GM18511 (cell line): ENCODE data around the gene PRPF4.
"Not testable (repeated sequence)": the region's sequence is repeated elsewhere in the genome, so short reads cannot be mapped to it uniquely, and the experiment has no call there.

ENCODE experiments used
- ATAC-seq: cut with Tn5 transposase; IDR thresholded peaks from one replicate; pipeline ENCODE4 v1.9.1; 2021; ENCODE audit warnings: mild to moderate bottlenecking, moderate library complexity; ENCODE audit not compliant: unreplicated experiment

PRPF4 gene

GRCh38 chr9:113267911-113268566 is 7.4 kb upstream of the PRPF4 start:
- ATAC-seq, result no peak

- ATAC-seq, result no peak
These were observed 6.1 kb upstream of the PRPF4 start for GRCh38 chr9:113269355-113269754.

GRCh38 chr9:113269871-113270270 is 5.6 kb upstream of the PRPF4 start:
- ATAC-seq, result no peak

DNA sequence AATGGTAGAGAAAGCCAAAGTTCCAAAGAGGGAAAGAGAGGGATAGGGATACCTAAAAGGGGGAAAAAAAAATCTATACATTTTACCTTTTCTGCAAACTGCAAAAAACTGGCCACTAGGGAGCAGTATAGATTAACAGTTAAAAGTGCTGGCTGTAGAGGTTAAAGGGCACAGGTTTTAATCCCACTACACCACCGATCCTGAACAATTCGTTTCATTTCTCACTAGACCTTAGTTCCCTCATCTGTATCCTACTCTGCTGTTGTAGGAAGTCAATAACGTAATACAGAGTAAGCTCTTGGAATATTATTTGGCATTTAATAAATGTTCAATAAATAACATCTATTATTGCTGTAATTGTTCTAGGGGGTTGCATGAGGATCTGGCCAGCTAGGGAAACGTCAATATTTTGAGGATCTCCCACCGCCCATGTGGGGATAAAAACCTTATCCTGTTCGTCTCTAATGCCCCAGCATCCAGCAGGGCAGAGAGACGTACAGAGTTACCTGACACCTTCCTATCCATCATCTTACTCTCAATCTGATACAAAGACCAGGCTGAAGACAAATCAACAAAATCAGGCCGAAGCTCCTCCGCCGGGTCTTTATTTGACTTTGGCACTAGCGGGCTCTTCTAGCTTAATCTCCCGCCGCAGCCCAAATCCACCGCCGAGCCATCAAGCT is 843 bp upstream of the PRPF4 start:
- ATAC-seq, result peak; percentile 4

- no peak for ATAC-seq
These were observed 3.4 kb downstream of the PRPF4 start for GRCh38 chr9:113278840-113279239.

DNA sequence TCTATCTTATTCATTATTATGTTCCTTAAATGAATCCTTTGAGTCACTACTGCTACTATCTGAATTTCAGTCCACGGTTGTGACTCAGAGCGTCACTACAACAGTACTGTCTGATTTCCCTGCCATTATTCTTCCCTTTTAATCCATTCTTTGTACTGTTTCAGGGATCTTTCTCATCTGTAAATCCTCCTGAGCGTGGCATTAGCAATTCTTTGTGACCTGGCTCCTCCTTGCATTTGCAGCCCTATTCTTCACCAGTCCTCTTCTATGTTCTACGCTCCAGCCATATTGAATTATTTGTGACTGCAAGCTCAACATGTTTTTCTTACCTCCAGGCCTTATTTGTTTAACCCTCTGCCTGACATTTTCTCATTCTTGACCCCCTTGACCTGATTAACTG is 5.9 kb downstream of the PRPF4 start:
- ATAC-seq, result no peak

DNA sequence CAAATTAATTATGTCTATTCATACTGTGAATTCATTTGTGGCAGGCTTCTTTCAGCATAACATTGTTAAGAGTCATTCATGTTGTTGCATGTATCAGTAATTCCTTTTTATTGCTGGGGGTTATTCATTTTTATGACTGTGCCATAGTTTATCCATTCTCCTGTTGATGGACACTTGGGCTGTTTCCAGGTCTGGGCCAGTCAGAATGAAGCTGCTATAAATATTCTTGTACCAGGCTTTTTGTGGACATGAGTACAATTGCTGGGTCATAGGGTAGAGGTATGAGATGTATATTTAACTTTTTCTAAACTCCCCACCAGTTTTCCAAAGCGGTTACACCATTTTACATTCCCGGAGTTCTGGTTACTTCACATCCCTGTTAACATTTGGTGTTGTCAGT is 13.6 kb downstream of the PRPF4 start:
- ATAC-seq, result no peak

DNA sequence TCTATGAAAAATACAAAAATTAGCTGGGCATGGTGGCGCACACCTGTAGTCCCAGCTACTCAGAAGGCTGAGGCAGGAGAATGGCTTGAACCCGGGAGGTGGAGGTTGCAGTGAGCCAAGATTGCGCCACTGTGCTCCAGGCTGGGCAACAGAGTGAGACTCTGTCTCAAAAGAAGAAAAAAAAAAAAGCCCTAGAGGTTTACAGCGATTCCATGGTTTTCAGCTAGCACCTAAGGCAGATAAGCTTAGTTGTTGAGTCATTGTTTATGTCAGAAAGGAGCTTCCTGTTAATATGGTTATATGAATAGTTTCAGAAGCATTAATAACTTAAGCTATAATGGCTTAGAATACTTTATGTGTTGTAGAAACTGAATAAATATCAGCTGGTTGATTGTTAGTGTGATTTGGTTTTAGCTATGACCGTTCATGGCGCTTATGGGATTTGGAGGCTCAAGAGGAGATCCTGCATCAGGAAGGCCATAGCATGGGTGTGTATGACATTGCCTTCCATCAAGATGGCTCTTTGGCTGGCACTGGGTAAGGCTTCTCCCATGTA is 14.7 kb downstream of the PRPF4 start:
- ATAC-seq, result no peak

- no peak for ATAC-seq
These were observed 17.9 kb downstream of the PRPF4 start for GRCh38 chr9:113293285-113293878.

DNA sequence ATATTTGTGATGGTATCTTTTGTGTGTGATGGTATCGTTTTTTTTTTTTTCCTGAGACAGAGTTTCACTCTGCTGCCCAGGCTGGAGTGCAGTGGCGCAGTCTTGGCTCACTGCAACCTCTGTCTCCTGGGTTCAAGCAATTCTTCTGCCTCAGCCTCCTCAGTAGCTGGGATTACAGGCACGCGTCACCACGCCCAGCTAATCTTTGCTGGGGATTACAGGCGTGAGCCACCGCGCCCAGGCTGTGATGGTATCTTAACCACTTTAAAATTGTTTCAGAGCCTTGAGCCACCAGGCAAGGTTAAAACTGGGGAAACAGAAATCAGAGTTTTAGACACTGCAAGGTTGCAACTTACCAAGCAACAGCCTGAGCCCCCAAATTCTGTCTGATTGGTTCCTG is 20.8 kb downstream of the PRPF4 start:
- not testable (repeated sequence) for ATAC-seq

GRCh38 chr9:113296796-113297558 is 21.5 kb downstream of the PRPF4 start:
- no peak for ATAC-seq

DNA sequence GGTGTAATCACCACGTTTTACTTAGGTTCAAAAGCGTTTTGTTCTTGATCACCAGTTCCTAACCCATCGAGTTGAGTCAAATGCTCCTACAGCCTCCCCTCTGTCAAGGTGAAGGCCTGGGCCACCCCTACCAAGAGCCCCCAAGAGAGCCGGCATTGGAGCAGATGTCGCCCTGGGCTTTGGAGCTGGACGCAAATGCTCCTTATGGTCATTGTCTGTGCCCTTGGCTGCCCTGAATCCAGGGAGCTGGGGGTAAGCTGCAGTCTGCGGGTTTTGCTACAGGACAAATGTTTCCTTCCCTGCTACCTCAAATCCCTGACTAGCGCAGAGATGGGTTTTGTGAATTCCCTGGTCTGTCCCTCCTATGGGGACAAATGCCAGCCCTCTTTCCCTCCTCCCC is 22.9 kb downstream of the PRPF4 start:
- no peak for ATAC-seq

DNA sequence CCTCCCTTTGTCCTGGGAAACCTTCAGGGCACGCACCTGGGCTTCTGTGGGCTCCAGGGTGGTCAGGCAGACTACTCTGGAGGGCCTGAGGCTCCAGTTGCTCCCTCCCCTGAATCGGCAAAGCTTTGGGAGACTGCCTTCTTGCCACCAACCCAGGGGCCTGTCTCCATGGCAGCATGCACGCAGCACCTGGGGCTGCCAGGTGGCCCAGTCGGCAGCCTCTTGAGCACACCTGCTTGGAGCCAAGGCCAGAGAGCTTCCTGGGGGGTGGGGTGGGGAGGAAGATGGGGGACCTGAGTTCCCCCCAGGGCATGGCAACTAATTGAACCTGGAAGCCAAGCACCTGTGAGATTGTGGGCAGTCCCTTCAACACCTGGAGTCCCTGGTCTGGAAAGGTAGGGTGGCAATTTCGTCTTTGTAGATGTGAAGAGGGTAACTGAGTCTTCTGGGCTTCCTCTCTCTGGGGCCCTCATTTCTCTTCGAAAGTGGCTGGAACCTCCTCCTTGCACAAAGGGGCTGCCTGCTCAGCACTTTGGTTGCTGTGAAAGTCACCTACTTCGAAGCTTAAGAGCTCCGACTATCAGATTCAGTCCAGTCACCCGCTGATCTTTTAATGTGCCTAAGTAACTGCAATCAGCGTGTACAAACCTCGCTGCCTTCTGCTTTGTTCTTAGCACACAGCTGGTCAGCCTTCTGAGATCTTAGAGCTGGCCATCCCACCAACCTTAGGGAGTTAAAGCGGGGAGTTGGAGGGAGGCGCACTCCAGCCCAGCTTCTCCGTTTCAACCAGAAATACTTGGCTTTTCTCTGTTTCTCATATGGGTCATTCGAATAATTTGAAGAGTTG is 23.7 kb downstream of the PRPF4 start:
- no peak for ATAC-seq

DNA sequence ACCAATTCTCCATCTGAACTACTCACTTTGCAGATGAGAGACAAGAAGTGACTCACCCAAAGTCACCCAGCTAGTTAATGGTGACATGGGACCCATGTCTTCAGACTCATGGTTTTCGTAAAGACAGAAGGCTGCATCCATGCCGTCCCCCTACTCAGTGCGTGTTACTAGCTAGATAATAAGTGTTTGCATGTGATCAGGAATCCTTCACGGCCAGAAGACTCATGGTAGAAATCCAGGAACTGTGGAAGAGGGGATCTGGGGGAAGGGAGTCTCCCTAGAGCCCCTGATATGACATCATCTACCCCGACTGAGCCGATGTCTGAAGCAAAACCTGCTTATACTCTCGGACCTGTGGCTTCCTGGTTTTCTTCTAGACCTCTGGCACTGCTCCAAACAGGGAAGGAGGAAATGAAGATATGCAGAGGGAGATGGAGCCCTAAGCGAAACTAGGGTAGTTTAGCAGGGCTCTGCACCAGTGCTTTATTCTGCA is 24.4 kb downstream of the PRPF4 start:
- no peak for ATAC-seq

DNA sequence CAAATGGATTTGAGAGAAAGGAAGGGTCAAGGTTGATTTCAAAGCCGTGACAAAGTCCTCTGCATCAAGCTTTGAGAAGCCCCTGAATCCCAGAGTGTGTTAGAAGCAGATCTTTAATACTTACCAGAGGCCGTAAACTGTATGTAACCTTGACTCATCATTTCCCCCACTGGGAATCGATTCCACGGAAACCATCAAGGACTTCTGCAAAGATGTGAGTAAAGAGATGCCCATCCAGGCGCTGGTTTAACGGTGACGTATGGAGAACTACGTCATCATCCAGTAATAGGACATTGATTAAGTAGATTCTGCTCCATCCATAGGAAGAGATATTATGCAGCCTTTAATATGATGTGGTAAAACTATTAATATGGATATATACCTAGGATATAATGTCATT is 26.1 kb downstream of the PRPF4 start:
- ATAC-seq, result no peak

GRCh38 chr9:113302792-113303418 is 27.4 kb downstream of the PRPF4 start, which contains the start of gene RNF183:
Gene RNF183 (minus strand): TSS chr9:113303376. CDS start chr9:113298184, 5,192 bp downstream.
- ATAC-seq, result no peak

- no peak for ATAC-seq
These were observed 31.1 kb downstream of the PRPF4 start for GRCh38 chr9:113306566-113306965.

DNA sequence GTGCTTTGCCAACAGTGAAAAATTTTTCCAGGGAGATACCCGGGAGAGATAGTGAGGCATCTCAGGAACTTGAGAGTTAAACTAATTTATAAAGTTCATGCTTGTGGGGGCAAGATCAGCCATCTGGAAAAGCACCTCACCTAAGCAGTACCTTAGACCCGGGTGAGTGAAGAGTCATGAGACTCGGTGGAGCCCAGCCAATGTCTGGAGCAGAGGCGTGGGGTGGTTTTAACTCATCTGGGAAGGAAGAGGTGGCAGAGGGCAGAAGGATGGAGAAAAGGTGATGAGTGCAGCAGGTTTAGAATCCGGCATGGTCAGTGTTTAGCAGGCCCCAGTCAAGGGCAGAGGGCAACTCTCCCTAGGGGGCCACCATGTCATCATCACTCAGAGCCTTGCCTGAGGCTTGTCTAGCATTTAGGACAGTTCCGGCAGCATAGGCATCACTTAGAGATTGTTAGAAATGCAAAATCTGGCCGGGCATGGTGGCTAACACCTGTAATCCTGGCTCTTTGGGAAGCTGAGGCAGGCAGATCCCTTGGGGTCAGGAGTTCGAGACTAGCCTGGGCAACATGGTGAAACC is 32.0 kb downstream of the PRPF4 start:
- no peak for ATAC-seq

DNA sequence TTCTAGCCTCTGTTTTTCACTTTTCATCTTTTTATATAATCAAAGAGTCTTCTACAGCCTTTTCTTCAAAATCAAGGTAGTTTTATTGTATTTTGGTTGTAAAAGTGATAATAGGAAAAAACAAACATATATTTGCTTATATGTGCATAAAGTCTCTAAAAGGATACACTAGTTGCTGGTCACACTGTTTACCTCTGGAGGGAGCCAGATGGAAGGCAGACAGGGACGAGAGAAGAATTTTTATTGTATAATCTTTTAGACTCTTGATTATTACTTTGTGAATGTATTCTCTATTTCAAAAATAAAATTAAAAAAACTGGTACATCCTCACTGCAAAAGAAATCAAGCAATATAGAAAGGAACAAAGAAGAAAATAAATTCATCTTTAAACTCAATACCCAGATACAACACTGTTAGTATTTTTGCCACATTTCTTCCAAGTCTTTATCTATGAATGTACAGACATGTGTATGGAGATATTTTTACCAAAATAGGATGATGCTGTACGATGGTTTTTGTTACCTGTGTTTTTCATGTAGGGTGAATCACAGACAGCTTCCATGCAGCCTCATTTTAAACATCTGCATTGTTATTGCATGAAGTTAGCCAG is 33.9 kb downstream of the PRPF4 start:
- ATAC-seq, result no peak
